Inflammatory macrophage treated with lipopolysaccharide for 4 hours (primary cell): ENCODE results near the gene LOXL3.

Source experiments
- DNase-seq: peaks from one replicate; pipeline ENCODE4 v3.0.0-alpha.2; 2020

Gene LOXL3

GRCh38 chr2:74526649-74527230 is 27.0 kb downstream of the LOXL3 start:
- DNase-seq = no peak

GRCh38 chr2:74525717-74526648 is 27.8 kb downstream of the LOXL3 start, which contains the start of gene DQX1:
TSS of gene DQX1 (minus strand) at chr2:74526231. CDS start at chr2:74525729, 502 bp downstream.
- DNase-seq = peak; percentile 73

- DNase-seq = no peak
Measured at GRCh38 chr2:74524955-74525716, 28.6 kb downstream of the LOXL3 start.

- DNase-seq = no peak
Measured at GRCh38 chr2:74524005-74524404, 29.7 kb downstream of the LOXL3 start.

- DNase-seq = no peak
Measured at GRCh38 chr2:74522516-74522915, 31.2 kb downstream of the LOXL3 start.

- DNase-seq = no peak
Measured at GRCh38 chr2:74516650-74517049, 37.1 kb downstream of the LOXL3 start.

- peak; percentile 61 for DNase-seq
Measured at GRCh38 chr2:74515981-74516633, 37.6 kb downstream of the LOXL3 start.

- no peak for DNase-seq
Measured at GRCh38 chr2:74515271-74515980, 38.3 kb downstream of the LOXL3 start.

- DNase-seq = no peak
Measured at GRCh38 chr2:74514368-74515270, 39.1 kb downstream of the LOXL3 start, which contains the start of gene TLX2. TSS of gene TLX2 (plus strand) at chr2:74514450. CDS start at chr2:74514807, 357 bp downstream.

GRCh38 chr2:74513605-74514367 is 40.0 kb downstream of the LOXL3 start:
- DNase-seq = no peak

- DNase-seq = no peak
Measured at GRCh38 chr2:74512744-74513604, 40.8 kb downstream of the LOXL3 start.

- DNase-seq = no peak
Measured at GRCh38 chr2:74511104-74511989, 42.4 kb downstream of the LOXL3 start.

- no peak for DNase-seq
Measured at GRCh38 chr2:74510272-74510671, 43.5 kb downstream of the LOXL3 start.

GRCh38 chr2:74507926-74508520 is 45.7 kb downstream of the LOXL3 start:
- DNase-seq = no peak

- DNase-seq = peak; percentile 99
Measured at GRCh38 chr2:74507145-74507925, 46.4 kb downstream of the LOXL3 start, which contains the start of gene PCGF1. TSS of gene PCGF1 (minus strand) at chr2:74507695. CDS start at chr2:74507668, 27 bp downstream.

GRCh38 chr2:74505448-74506246 is 48.1 kb downstream of the LOXL3 start:
- no peak for DNase-seq
